ENCODE measurements around the gene CCDC8.
"Not testable (repeated sequence)": the region's sequence is repeated elsewhere in the genome, so short reads cannot be mapped to it uniquely, and the experiment has no call there.

CCDC8 gene

GRCh38 chr19:46428239-46429135, 15.1 kb upstream of the CCDC8 start, which contains the start of gene PNMA8C:
TSS of gene PNMA8C (minus strand) at chr19:46428936. CDS start at chr19:46428359, 577 bp downstream.
- no peak for FAIRE-seq

- FAIRE-seq, result no peak
These were observed 14.2 kb upstream of the CCDC8 start for GRCh38 chr19:46427518-46428045.

- FAIRE-seq, result no peak
These were observed 13.3 kb upstream of the CCDC8 start for GRCh38 chr19:46426506-46427162.

- FAIRE-seq, result no peak
These were observed 12.7 kb upstream of the CCDC8 start for GRCh38 chr19:46426035-46426505.

- FAIRE-seq, result no peak
These were observed 9.8 kb upstream of the CCDC8 start for GRCh38 chr19:46423188-46423587.

- no peak for FAIRE-seq
These were observed 9.0 kb upstream of the CCDC8 start for GRCh38 chr19:46422344-46422743.

- no peak for FAIRE-seq
These were observed 6.7 kb upstream of the CCDC8 start for GRCh38 chr19:46420056-46420455.

- FAIRE-seq, result not testable (repeated sequence)
These were observed 2.7 kb upstream of the CCDC8 start for GRCh38 chr19:46415804-46416709.

GRCh38 chr19:46414899-46415298, 1.5 kb upstream of the CCDC8 start:
- FAIRE-seq, result not testable (repeated sequence)

GRCh38 chr19:46412650-46413261, 608 bp downstream of the CCDC8 start:
- no peak for FAIRE-seq

GRCh38 chr19:46411925-46412649, 1.3 kb downstream of the CCDC8 start:
- no peak for FAIRE-seq

- no peak for FAIRE-seq
These were observed 2.1 kb downstream of the CCDC8 start for GRCh38 chr19:46411088-46411924.

GRCh38 chr19:46410205-46411087, 2.9 kb downstream of the CCDC8 start:
- no peak for FAIRE-seq

GRCh38 chr19:46409191-46409590, 4.2 kb downstream of the CCDC8 start:
- no peak for FAIRE-seq

- FAIRE-seq, result no peak
These were observed 4.7 kb downstream of the CCDC8 start for GRCh38 chr19:46408664-46409039.

GRCh38 chr19:46407856-46408663, 5.3 kb downstream of the CCDC8 start:
- FAIRE-seq, result no peak

GRCh38 chr19:46406976-46407375, 6.4 kb downstream of the CCDC8 start:
- no peak for FAIRE-seq

- no peak for FAIRE-seq
These were observed 8.5 kb downstream of the CCDC8 start for GRCh38 chr19:46404753-46405468.

Data from islet of Langerhans (tissue), 1 donor.